GM18505 (cell line): Measurements from ENCODE around the gene BICDL2.
"Not testable (repeated sequence)": the region's sequence is repeated elsewhere in the genome, so short reads cannot be mapped to it uniquely, and the experiment has no call there.

Experiments
- ATAC-seq: cut with Tn5 transposase; IDR thresholded peaks from one replicate; pipeline ENCODE4 v1.9.1; 2021; ENCODE audit not compliant: unreplicated experiment
- POLR2A ChIP-seq: IDR thresholded peaks from 4 replicates; pipeline ENCODE4 v1.6.1; 2011; ENCODE audit warnings: borderline replicate concordance; ENCODE audit not compliant: insufficient read depth, insufficient read length; ENCODE audit errors: extremely low read depth

BICDL2 gene

DNA sequence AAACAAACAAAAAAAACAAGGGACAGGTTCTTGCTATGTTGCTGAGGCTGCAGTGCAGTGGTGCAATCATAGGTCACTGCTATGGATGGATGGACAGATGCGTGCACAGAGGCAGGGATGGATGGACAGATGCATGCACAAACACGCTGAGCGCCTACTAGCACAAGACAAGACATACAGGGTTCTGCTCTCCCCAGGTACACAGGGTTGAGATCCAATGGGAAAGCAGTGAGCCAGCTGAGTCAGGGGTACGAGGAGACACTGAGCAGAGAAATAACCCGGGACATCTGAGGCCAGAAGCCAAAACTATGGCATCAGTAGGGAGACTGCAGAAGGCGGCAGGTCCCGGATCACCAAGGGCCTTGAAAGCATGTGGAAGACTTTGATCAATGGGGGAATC, 34.9 kb upstream of the BICDL2 start:
- no peak for TF ChIP-seq POLR2A
- no peak for ATAC-seq

GRCh38 chr16:3070608-3071111, 33.9 kb upstream of the BICDL2 start:
- ATAC-seq = no peak
- TF ChIP-seq POLR2A = no peak

DNA sequence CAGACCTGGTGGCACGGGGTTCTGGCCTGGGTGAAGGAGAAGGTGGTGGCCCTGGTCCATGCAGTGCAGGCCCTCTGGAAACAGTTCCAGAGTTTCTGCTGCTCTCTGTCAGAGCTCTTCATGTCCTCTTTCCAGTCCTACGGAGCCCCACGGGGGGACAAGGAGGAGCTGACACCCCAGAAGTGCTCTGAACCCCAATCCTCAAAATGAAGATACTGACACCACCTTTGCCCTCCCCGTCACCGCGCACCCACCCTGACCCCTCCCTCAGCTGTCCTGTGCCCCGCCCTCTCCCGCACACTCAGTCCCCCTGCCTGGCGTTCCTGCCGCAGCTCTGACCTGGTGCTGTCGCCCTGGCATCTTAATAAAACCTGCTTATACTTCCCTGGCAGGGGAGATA, 32.4 kb upstream of the BICDL2 start:
- not testable (repeated sequence) for ATAC-seq

DNA sequence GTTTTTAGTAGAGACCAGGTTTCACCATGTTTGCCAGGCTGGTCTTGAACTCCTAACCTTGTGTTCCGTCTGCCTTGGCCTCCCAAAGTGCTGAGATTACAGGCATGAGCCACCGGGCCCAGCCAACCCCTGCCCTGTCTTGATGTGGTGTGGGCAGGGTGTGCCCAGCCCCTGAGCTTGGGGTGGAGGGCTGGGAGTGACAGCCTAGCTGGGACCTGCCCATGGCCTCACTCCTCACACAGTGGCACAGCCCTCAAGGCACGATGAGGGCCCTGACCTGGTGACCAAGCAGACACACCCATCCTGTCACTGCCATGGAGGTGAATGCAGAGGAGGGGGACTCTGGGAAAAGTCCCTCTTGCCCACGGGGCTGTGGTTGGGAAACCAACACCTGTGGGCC, 31.7 kb upstream of the BICDL2 start:
- no peak for ATAC-seq
- TF ChIP-seq POLR2A = no peak

DNA sequence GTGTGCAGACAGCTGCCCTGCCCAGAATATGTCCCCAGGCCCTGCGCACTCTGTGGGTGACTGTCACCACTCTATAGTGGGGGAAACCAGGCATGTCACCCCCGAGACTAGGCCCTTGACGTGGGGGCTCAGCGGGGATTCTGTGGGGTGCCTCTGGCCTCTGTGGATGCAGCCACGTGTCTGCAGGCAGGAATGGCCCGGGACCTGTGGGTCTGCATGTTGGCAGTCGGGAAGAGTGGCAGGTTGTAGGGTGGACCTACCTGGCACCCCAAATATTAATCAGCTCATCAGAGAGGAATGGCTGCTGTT, 29.6 kb upstream of the BICDL2 start:
- no peak for ATAC-seq
- TF ChIP-seq POLR2A = no peak

- no peak for TF ChIP-seq POLR2A
- no peak for ATAC-seq
Observed at GRCh38 chr16:3065742-3066439, 29.1 kb upstream of the BICDL2 start.

DNA sequence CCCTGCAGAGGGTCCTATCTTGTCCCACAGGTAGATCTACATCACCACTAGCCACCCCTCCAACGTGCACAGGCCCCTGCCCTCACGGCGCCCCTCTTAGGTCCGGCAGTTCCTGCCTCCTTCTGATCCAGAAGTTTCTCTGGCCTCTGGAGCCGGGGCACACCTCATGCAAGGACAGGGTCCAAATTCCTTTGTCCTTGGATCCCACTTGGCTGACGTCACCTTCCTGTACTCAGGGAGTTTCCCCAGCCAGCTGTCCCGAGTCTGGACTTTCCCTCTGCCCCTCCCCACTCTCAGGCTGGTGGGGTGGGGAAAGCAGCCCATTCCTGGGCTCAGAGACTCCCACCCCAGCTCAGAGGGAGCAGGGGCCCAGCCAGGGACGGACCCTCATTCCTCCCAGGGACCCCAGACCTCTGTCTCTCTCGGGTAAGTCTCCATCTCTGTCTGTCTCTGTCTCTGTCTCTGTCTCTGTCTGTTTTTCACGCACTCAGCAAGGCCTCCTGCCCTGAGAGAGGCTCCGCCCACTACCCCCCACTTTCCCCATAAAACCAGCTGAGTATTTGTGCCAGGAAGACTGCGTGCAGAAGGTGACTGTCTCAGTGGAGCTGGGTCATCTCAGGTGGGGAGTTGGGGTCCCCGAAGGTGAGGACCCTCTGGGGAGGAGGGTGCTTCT, 28.5 kb upstream of the BICDL2 start, which contains the start of gene IL32:
TSS of gene IL32 (plus strand) at position 572 of the 673 bp plus-strand sequence. CDS start 172 bp downstream, outside the sequence.
- no peak for ATAC-seq
- TF ChIP-seq POLR2A = no peak

GRCh38 chr16:3063625-3064386, 27.1 kb upstream of the BICDL2 start:
- ATAC-seq = no peak
- TF ChIP-seq POLR2A = no peak

GRCh38 chr16:3062553-3062952, 25.8 kb upstream of the BICDL2 start:
- no peak for ATAC-seq
- TF ChIP-seq POLR2A = no peak

- no peak for TF ChIP-seq POLR2A
- ATAC-seq = no peak
Observed at GRCh38 chr16:3060339-3061127, 23.8 kb upstream of the BICDL2 start.

- TF ChIP-seq POLR2A = no peak
- ATAC-seq = no peak
Observed at GRCh38 chr16:3059723-3060242, 23.0 kb upstream of the BICDL2 start.

- peak; percentile 75 for ATAC-seq
- TF ChIP-seq POLR2A = peak; percentile 62
Observed at GRCh38 chr16:3059041-3059722, 22.4 kb upstream of the BICDL2 start.
